ENCODE data around the gene ADGRD1.

Gene ADGRD1

DNA sequence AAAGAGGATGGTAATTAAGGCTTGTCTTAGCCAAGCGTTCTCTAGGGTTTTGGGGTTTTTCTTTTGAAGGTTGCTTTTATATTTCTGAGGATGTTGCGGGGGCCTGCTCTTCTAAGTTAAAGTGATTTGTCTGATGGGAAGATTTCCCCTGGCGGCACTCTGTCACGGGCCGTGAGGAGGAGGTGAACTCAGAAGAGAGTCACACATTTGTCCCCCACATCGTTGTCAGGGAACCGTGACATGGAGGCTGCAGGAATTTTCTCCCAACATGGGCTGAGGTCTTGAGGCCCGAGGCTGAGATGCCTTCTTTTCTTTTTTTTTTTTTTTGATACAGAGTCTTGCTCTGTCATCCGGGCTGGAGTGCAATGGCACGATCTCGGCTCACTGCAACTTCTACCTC, 71.5 kb downstream of the ADGRD1 start:
- no peak for DNase-seq (ENCODE audit: low read depth in 2 of 2)

DNA sequence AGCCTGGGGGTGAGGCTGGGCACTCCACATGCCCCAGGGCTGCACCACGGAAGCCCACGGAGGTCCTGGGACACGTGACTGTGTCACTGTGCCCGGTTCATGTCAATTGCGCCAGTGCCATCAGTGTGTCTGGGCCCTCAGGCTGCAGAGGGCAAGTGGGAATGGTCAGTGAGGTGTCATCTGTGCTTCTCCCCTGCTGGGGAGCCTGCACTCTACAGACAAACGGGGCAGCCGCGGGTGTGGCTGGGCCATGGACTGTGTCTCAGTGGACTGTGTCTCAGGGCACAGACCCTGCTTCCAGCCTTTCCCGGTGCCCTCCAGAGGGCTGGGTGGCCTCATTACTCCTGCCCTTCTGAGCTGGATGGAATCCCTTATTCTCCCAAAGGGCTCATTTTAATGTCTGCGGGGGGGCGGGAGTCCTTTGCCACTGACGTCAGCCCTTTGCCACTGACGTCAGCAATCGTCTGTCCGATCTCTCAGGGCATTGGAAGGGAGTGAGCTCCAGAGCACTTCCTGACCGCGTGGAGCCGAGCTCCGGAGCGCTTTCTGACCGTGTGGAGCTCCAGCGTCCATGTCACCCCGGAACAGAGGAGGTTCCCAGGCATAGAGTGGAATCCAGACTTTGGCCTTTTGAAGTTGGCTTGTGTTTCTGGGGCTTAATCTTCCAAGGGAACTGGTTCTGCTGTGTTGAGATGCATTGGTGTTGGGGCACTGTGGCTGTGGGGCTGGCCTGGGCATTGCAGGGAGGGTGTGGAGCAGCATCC, 72.4 kb downstream of the ADGRD1 start:
- no peak for DNase-seq (ENCODE audit: low read depth in 2 of 2)

DNA sequence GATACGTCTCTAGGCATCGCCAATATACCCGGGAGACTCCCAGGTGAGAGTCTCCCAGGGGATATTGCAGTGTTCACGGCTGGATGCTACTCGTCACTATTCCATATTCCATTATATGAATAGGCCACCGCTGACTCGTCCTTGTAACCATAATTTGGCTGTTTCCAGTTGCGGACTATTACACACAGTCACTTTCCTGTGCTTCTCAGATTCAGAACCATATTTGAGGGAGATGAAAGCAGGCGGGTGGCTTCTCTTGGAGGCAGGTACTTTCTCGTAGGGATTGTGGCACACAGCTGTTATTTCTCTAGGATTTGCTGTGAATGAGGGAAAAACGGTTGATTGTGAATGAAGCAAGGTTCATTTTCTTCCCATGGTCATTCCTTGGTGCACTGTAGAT, 73.0 kb downstream of the ADGRD1 start:
- DNase-seq (ENCODE audit: low read depth in 2 of 2), result no peak

DNA sequence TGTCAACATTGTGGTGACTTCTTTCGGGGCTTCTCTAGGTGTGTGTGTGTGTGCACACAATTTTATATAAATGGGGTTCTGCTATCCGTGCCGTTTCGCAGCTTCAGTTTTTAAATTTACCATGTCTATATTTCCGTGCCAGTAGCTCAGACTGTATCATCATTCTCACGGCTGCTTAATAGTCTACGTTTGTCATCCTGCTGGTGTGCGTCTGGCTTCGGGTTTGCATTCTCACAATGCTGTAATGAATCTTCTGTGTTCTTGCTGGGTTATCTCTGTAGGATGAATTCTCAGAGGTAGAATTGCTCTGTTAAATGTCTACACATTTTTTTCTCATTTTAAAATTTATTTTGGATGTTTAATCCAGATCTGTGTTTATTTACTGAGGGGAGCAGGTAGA, 73.6 kb downstream of the ADGRD1 start:
- no peak for DNase-seq (ENCODE audit: low read depth in 2 of 2)

DNA sequence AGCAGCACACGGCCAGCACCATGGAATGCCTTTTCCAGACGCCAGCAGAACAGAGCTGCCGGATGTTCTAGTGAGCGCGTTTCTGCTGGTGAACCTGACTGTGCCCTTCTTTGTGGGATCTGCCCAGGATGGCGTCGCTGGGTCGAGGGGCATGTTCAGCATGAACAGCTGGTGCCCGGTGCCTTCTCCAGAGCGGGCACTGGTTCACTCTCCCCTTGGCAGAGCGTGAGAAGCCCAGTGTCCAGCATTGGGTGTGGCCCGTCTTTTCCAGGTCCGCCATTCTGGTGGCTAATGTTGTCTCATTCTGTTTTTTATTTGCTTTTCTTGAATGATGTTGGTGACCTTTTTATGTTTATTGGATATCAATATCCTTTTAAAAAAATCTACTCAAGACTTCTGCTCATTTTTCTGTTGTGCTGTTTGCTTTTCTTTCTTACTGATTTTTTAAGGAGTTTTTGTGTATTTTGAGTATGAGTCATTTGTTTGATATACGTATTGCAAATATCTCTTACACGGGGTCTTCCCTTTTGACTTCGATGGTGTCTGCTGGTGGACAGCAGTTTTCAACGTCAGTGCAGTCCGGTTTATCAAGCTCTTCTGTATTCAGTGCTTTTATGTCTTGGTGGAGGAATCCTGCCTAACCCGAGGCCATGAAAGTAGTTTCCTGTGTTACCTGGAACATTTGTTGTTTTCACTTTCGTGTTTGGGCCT, 74.3 kb downstream of the ADGRD1 start:
- DNase-seq (ENCODE audit: low read depth in 2 of 2), result no peak

DNA sequence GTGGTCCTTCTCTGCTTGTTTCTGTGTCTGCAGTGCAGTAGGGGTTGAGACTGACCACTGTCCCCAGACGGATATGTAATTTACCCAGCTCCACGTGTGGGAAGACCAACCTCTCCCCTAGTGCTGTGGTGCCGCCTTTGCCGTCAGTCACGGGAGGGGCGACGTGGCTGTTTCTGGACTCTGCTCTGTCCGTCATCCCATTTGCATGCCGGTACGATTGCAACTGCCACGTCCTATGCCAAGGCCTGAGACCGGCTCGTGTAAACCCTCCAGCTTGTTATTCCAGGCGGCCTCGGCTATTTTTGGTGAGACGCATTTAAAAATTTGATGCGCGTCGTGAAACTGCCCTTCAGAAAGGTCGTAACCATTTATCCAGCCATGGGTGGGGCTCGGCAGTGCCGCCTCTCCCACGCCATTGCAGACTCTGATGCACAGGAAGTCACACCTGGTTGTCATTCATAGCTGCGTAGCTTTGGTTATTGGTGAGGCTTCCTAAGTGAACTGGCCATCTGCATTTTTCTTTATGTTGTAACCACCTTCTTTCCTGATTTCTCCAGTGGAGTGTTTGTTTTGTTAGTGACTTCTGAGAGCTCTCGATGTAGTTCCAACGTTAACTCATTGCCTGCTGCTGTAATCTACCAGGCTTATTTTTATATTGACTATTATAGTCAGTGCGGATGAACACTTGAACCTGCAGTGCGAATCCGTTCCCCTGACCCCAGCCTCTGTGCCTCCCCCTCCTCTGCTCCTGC, 75.1 kb downstream of the ADGRD1 start:
- DNase-seq (ENCODE audit: low read depth in 2 of 2), result no peak

DNA sequence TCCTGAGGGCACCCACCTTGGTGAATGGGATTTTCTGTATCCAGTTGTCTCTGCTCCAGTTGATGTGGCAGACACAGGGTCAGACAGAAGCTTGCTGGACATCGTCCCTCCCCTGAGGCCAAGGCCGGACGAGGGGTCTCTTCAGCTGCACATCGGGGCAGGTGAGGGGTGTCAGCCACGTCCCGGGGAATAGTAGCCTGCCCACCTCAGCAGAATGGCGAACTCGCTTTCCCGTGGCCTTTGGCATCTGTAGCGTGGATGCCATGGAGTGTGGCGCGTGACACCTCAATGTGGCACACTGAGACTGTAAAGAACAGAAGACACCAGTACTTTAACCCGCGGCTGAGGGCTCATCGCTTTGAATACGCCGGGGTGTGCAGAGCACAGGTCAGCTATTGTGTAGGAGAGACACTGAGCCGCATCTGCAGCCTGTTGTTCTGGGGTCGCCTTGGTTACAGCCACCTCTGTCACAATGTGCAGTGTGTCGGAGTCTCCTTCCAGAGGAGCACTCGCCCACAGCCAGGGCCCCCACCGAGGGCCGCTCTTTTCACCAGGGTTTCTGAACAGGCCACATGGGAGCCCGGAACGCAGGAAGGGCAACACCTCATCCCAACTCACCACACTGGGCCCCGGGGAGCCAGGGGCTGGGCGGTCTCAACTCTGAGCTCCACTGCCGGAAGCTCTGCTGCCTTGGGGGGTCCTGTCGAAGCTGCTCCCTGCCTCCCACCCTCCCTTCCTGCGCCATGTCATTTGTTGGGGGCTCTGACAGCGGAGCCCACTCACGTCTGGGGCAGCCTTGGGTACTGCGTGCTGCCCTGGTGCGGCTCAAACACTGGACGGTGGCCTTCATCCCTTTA, 77.0 kb downstream of the ADGRD1 start:
- no peak for DNase-seq (ENCODE audit: low read depth in 2 of 2)

DNA sequence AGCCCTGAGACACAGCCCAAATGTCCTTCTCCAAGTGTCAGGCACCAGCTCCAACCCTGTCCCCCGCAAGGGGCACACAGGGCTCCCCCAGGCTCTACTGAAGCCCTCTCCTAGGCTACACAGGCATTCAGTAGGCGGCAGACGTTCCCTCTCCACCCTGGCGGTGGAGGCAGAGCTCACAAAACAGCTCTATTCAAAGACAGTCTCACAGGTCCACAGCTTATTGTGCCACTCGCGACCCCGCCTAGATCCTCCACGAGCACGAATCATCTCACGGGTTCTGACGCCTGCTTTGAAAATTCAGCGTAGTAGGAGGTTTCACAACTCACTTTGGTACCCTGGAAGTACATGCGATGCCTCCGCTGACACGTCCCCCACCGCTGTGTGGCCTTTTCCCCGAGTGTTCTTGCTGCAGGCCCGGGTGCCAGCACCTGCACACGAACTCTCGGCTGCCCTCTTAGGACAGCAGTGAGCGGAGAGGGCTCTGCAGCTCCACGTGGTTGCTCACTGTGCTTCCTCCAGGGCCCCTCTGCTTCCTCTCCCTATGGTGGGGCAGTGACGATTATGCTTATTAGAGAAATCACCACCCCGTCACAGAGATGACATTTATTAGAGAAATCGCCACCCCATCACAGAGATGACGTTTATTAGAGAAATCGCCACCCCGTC, 78.5 kb downstream of the ADGRD1 start:
- no peak for DNase-seq (ENCODE audit: low read depth in 2 of 2)

DNA sequence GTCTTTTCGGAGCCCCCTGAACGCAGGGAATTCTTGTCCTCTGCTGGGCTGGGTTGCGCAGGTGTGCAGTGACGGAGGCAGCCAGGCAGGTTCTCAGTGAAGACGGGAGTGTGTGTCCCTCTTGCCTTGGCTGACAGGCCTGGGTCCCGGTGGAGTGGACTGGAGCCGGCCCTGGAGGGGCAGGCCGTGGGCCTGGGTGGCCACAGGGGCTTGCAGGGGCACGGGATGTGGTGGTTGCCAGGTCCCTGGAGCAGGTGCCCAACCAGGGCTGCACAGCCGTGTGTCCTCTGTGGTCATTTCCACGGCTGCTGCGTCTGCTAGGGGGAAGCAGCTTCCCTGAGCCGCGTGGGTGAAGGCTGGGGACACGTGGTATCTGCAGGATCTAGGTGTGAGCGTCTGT, 79.8 kb downstream of the ADGRD1 start:
- no peak for DNase-seq (ENCODE audit: low read depth in 2 of 2)

DNA sequence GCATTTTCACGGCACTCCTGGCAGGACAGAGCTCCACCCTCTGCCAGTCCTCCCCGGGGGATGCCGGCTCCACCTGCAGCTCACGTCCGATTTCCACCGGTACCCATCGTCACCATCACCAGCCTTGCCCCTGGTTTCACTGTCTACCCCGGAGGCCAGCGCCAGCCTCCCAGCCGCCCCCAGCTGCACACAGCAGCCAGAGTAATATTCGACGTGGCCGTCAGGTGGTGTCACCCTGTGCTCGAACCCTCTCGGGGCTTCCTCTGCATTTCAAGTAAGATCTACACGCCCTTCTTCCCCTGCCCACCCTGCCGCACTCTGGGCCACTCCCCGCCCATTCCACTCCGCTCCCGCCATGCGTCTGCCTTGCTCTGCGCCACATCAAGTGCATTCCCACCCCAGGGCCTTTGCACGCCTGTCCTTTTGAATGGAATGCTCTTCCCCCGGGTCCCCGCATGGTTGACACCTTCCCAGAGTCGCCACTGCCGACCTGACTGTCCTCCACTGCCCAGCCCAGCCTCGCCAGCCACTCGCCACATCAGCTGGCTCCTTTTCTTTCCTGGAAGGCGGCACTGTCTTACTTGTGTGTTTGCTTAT, 80.3 kb downstream of the ADGRD1 start:
- DNase-seq (ENCODE audit: low read depth in 2 of 2), result no peak

DNA sequence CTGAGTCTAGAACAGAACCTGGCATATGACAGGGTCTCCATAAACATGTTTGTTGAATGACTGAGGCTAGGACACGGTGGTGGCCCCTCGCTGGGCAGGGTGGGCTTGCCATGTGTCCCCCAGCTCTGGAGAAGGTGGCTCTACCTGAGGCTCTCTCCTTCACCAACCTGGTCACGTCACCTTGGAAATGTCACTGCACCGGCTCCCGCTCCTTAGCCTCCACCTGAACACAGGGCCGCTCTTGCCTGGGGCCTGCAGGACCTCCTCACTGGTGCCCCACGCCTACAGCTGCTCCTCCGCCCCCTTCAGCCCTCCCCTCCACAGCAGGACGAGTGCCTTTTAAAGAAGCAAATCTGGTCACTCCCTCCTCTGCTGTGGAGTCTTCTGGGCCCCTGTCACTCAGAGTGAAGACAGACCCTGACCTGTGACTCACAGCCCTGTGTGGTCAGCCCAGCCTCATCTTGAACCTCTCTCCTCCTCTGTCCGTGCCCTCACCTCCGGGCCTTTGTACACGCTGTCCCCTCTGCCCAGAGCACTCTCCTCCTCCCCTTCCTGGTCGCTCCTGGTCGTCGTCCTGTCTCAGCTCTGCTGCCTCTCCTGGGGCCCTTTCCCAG, 81.0 kb downstream of the ADGRD1 start:
- DNase-seq (ENCODE audit: low read depth in 2 of 2), result no peak

DNA sequence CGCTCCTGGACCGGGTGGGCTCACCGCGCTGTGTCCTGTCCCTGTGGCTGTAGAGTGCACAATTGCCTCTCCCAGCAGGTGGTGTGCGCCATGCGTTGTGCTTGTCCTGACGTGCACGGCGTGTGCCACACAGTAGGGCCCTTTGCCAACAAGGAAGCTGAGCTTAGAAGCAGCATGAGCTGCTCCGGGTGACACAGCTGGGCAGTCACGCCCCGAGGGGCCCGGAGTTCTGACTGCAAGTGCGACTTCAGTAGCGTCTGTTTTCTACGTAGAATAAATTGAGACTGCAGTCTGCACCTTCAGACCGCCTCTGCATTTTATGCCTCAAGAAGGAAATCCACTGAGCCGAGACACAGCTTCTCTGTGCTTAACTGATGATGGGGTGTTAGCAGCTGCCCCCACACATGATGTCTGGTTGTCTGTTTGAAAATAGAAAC, 81.6 kb downstream of the ADGRD1 start:
- no peak for DNase-seq (ENCODE audit: low read depth in 2 of 2)

DNA sequence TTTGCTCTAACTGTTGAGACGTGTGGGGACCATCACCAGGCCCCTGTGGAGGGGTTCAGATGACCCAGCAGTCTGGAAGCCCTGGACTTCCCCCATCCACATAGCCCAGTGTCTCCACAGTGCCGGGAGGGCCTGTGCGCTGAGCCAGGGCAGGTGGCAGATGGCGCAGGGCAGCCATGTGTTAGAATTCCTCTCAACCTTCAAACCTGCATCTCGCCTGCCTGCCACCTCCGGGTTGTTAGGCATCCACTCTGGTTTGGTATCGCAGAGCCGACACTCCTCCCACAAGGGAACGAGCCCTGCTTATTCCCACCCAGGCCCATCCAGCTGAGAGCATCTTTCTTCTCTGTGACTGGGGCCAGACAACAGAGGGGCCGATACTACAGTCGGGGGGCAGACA, 84.5 kb downstream of the ADGRD1 start:
- DNase-seq (ENCODE audit: low read depth in 2 of 2), result no peak

DNA sequence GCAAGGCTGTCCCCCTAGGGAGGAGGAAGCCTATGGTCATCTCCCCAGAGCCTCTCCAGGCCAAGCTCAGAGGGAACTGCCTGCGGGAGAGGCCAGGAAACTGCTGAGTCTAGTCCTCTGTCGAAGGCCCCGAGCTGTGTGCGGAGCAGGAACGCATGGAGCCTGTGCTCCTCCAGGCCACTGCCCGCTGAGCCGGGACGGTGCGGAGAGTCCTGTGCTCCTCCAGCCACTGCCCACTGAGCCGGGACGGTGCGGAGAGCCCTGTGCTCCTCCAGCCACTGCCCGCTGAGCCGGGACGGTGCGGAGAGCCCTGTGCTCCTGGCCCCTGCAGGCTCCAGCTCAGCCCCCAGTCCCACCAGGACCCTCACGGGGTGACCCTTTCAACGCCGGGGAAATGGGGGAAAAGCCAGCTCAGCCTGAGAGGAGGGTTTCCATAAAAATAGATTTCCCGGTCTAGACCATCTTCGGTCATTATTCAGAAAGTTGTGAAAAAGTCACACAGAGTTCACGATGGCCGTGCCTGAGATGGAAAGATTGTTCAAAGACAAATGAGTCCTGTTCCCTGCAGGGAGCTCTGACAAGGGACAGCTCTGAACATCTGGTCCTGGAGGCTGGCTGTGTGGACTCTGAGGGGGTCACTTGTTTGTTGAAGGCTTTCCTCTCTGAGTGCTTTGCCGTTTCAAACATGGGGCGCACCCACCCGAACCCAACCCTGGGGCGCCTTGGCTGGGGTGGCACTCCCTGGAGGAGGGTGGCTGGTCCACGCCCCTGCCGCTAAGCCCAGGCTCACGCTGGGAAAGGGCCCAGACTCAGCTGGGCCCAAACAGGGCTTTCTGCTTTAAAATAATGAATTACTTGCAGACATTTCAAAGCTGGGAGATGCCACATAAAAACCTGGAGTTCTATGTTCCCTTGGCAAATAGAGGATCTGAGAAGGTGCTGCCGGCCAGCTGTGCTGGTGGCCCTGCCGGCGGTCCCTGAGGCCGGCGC, 85.5 kb downstream of the ADGRD1 start:
- DNase-seq (ENCODE audit: low read depth in 2 of 2), result no peak

DNA sequence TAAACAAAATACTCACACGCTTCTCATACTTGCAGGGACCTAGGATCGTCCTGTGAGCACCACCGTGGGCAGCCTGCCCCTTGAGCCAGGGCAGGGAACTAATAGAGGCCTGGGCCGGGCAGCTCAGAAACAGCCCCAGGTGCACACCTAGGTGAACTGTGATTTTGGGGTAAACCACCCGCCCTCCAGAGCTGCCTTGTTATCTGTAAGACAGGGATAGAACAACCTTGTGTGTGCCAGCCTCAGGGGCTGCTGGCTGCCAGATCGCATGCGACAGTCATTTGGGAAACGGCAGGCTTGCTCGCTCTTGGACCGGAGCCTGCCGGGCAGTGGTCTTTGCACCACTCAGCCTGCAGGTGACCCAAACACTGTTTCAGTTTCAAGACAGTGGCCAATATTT, 86.8 kb downstream of the ADGRD1 start:
- no peak for DNase-seq (ENCODE audit: low read depth in 2 of 2)

DNA sequence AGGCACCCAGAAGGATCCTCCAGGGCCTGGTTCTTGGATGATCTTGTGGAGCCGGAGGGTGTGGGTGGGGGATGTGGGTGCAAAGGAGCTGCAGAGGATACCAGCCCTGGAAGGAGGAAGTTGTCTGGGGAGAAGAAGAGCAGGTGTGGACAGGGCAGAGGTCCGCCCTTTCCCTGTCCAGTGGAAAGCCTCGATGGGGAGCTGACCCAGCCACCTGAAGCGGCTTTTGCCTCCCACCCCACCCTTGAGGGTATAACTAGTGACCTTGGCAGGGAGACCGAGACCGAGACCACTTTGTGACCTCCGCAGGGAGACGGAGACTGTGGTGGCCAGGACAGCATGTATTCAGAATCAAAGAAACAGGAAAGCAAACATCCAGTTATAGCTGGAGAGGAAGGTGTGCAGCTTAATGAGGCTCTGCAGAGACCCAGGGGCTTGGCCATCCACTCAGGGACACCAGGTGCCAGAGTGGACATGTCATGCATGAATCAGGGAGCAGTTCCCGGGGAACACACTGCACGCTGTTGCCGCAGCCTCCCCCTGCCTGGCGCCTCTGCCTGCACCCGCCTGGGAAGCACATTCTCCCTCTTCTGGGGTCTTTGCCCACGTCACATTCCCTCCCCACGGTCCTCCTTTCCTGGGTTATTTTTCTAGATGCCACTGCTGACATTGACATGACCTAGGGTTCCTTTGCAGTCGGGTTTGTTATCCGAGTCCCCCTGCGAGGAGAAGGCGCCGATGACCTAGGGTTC, 87.7 kb downstream of the ADGRD1 start:
- no peak for DNase-seq (ENCODE audit: low read depth in 2 of 2)

DNA sequence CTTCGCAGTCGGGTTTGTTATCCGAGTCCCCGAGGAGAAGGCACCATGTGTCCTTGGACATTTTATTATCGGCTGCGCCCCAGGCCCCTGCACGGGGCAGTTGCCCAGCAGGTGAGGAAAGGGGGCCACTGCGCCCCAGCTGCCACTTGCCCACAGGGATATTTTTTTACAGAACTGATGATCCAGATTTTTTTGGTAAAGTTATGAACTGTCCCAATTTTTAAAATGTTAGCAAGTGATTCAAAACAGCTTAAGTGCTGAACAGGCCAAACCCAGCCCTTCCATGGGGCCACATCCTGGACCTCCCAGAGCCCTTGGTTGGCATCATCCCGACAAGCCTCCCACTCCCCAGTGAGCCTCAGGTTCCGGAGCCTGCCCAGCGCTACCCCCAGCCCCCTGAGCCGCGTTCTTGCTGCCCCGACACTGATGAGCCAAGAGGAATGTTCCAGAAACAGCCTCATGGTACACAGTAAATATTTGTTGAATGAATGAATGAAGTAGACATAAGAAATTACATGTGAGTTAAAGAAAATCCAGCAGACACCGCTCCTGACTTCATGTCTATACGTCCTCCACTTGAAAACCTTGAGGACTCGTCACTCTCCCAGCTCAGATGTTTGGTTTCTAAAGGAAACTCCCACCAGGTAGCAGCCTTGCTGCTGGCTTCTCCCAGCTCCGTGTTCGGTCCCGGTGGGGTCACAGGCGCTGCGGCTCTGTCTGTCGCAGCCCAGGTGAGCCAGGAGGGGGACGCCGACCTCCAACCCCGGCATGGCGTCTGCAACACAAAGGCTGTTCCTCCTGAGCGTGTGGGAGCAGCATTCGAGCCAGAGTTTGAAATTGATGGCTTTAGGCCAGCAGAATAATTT, 88.5 kb downstream of the ADGRD1 start:
- DNase-seq (ENCODE audit: low read depth in 2 of 2), result no peak

Measured in stimulated activated CD4-positive, alpha-beta T cell treated with anti-CD3 and anti-CD28 coated beads, Interleukin-4, amount 100 ng/mL, for 48 hours (primary cell).